GM10266 (cell line): Measurements from ENCODE around the gene ATXN1.

Experiments
- DNase-seq: peaks from one replicate; pipeline ENCODE4 v3.0.0; 2012; ENCODE audit errors: extremely low spot score
- CTCF ChIP-seq: IDR thresholded peaks from 2 replicates; pipeline ENCODE4 v1.5.1; 2012; ENCODE audit warnings: mild to moderate bottlenecking, low read depth; ENCODE audit not compliant: control insufficient read depth, insufficient read depth; ENCODE audit errors: missing control alignments

The ATXN1 gene

GRCh38 chr6:16420337-16420714 is 340.9 kb downstream of the ATXN1 start:
- TF ChIP-seq CTCF, result no peak
- DNase-seq, result no peak

GRCh38 chr6:16419636-16420336 is 341.5 kb downstream of the ATXN1 start:
- DNase-seq, result peak; percentile 51
- no peak for TF ChIP-seq CTCF

- no peak for DNase-seq
- no peak for TF ChIP-seq CTCF
Measured at GRCh38 chr6:16418151-16418550, 343.1 kb downstream of the ATXN1 start.

GRCh38 chr6:16415677-16416076 is 345.6 kb downstream of the ATXN1 start:
- no peak for TF ChIP-seq CTCF
- no peak for DNase-seq

- DNase-seq, result peak; percentile 30
- no peak for TF ChIP-seq CTCF
Measured at GRCh38 chr6:16414205-16414604, 347.1 kb downstream of the ATXN1 start.

- DNase-seq, result peak; percentile 33
- no peak for TF ChIP-seq CTCF
Measured at GRCh38 chr6:16413399-16413798, 347.9 kb downstream of the ATXN1 start.

- no peak for TF ChIP-seq CTCF
- no peak for DNase-seq
Measured at GRCh38 chr6:16412982-16413381, 348.3 kb downstream of the ATXN1 start.
